IMR-90 (cell line): Measurements from ENCODE around the gene CROCC. TPM values are rescaled to one million over a fixed set of nuclear protein-coding genes. Genes with fewer than 3 reads are reported as not detected.

Experiments
- ATAC-seq: fragments of 200-7000 bp; cut with Tn5 transposase; 2 replicates; pipeline ENCODE4 v1.9.1; 2020; ENCODE audit warnings: low read depth, mild to moderate bottlenecking, moderate library complexity
- BruUV-seq: library from RNA; stranded (reverse); fragments of 400-500 nt; replicated peaks from 2 replicates; lab custom pipeline; 2021; lab: Mats Ljungman, UMichigan
- CTCF ChIA-PET: fragments of 300-600 bp; formaldehyde crosslinking; extraction: SDS; loops from one replicate; lab custom pipeline; 2021; ENCODE audit warnings: antibody characterized with exemption; lab: Yijun Ruan, JAX
- POLR2A ChIA-PET: fragments of 300-600 bp; sonication (Branson Sonifier 250); formaldehyde crosslinking; loops from one replicate; lab custom pipeline; 2022; ENCODE audit warnings: antibody characterized with exemption; ENCODE audit not compliant: unreplicated experiment; lab: Charles Lee
- DNase-seq: peaks from one replicate; pipeline ENCODE4 v3.0.0; 2013
- H2AFZ ChIP-seq: replicated peaks from 2 replicates; pipeline ENCODE3; 2013; ENCODE audit warnings: low read length, mild to moderate bottlenecking; ENCODE audit not compliant: poor library complexity
- H2AK5ac ChIP-seq: 2 replicates; pipeline ENCODE4 v1.6.1; 2013; ENCODE audit warnings: low read depth, low read length, inconsistent platforms
- H2AK9ac ChIP-seq: replicated peaks from 2 replicates; pipeline ENCODE3; 2013; ENCODE audit warnings: mild to moderate bottlenecking, low read depth, low read length, moderate library complexity; ENCODE audit not compliant: poor library complexity
- H2BK120ac ChIP-seq: 2 replicates; pipeline ENCODE4 v1.6.1; 2013; ENCODE audit warnings: low read depth, low read length, inconsistent platforms
- H2BK15ac ChIP-seq: 3 replicates; pipeline ENCODE4 v1.6.1; 2013; ENCODE audit warnings: low read depth, low read length, inconsistent platforms
- H2BK20ac ChIP-seq: 2 replicates; pipeline ENCODE4 v1.6.1; 2013; ENCODE audit warnings: low read depth, mild to moderate bottlenecking, inconsistent platforms, low read length, moderate library complexity
- H2BK5ac ChIP-seq: 2 replicates; pipeline ENCODE4 v1.6.1; 2013; ENCODE audit warnings: mild to moderate bottlenecking, low read depth, low read length, inconsistent platforms; ENCODE audit not compliant: poor library complexity, severe bottlenecking
- H3K14ac ChIP-seq: replicated peaks from 2 replicates; pipeline ENCODE4 v1.6.1; 2013; ENCODE audit warnings: low read depth, low read length, inconsistent platforms
- H3K18ac ChIP-seq: 2 replicates; pipeline ENCODE4 v1.6.1; 2013; ENCODE audit warnings: low read depth, low read length, control low read depth
- H3K23ac ChIP-seq: 2 replicates; pipeline ENCODE4 v1.6.1; 2013; ENCODE audit warnings: low read depth, low read length, inconsistent platforms
- H3K27ac ChIP-seq: 2 replicates; pipeline ENCODE4 v1.5.1; 2013; ENCODE audit warnings: mild to moderate bottlenecking, control low read depth, low read length; ENCODE audit not compliant: insufficient read depth
- H3K27me3 ChIP-seq: 2 replicates; pipeline ENCODE4 v1.6.1; 2013; ENCODE audit warnings: low read length; ENCODE audit not compliant: control insufficient read depth, insufficient read depth
- H3K36me3 ChIP-seq: 2 replicates; pipeline ENCODE4 v1.6.1; 2013; ENCODE audit warnings: low read length, mixed read lengths; ENCODE audit not compliant: control insufficient read depth, insufficient read depth
- H3K4ac ChIP-seq: 2 replicates; pipeline ENCODE4 v1.6.1; 2013; ENCODE audit warnings: low read depth, low read length, inconsistent platforms
- H3K4me1 ChIP-seq: 2 replicates; pipeline ENCODE4 v1.6.1; 2013; ENCODE audit warnings: low read length, mixed read lengths; ENCODE audit not compliant: control insufficient read depth, insufficient read depth
- H3K4me2 ChIP-seq: 2 replicates; pipeline ENCODE4 v1.6.1; 2013; ENCODE audit warnings: low read depth, mild to moderate bottlenecking, control low read depth, low read length, moderate library complexity
- H3K4me3 ChIP-seq: 2 replicates; pipeline ENCODE4 v1.5.1; 2013; ENCODE audit warnings: low read depth, mild to moderate bottlenecking, control low read depth, low read length, moderate library complexity; ENCODE audit not compliant: insufficient read depth
- H3K56ac ChIP-seq: 2 replicates; pipeline ENCODE4 v1.6.1; 2013; ENCODE audit warnings: low read length, inconsistent platforms; ENCODE audit not compliant: insufficient read depth; ENCODE audit errors: extremely low read depth
- H3K79me1 ChIP-seq, 2 experiments: 2 replicates each; pipeline ENCODE4 v1.6.1; 2013; ENCODE audit warnings: low read length in 2 of 2, inconsistent platforms in 1 of 2, low read depth in 1 of 2
- H3K9ac ChIP-seq: 2 replicates; pipeline ENCODE4 v1.6.1; 2013; ENCODE audit warnings: low read depth, low read length, control low read depth
- H3K9me1 ChIP-seq: 2 replicates; pipeline ENCODE4 v1.6.1; 2013; ENCODE audit warnings: low read length, inconsistent platforms; ENCODE audit not compliant: insufficient read depth
- H3K9me3 ChIP-seq: 2 replicates; pipeline ENCODE4 v1.6.1; 2013; ENCODE audit warnings: low read length; ENCODE audit not compliant: control insufficient read depth, insufficient read depth
- H4K20me1 ChIP-seq: 2 replicates; pipeline ENCODE4 v1.6.1; 2013; ENCODE audit warnings: low read length, inconsistent platforms; ENCODE audit not compliant: insufficient read depth
- H4K5ac ChIP-seq: 2 replicates; pipeline ENCODE4 v1.6.1; 2013; ENCODE audit warnings: mild to moderate bottlenecking, low read depth, low read length, control low read depth
- H4K8ac ChIP-seq, 2 experiments: 2 replicates each; pipeline ENCODE4 v1.6.1; 2013; ENCODE audit warnings: low read depth in 2 of 2, low read length in 2 of 2, control low read depth in 1 of 2, inconsistent platforms in 1 of 2
- H4K91ac ChIP-seq: 2 replicates; pipeline ENCODE4 v1.6.1; 2013; ENCODE audit warnings: low read depth, low read length, inconsistent platforms; ENCODE audit not compliant: insufficient read depth
- CEBPB ChIP-seq: IDR thresholded peaks from 2 replicates; pipeline ENCODE4 v1.6.1; 2012; ENCODE audit warnings: low read depth, low read length, improper control_type of control experiment
- CHD1 ChIP-seq: IDR thresholded peaks from 2 replicates; pipeline ENCODE4 v1.6.1; 2012; ENCODE audit warnings: low read depth, low read length, improper control_type of control experiment
- FOS ChIP-seq: fragments of 150-350 bp; IDR thresholded peaks from 2 replicates; pipeline ENCODE4 v1.6.1; 2016; ENCODE audit warnings: low read depth, low read length
- MAFK ChIP-seq: IDR thresholded peaks from 2 replicates; pipeline ENCODE4 v1.6.1; 2012; ENCODE audit warnings: low read depth, low read length, improper control_type of control experiment
- MAZ ChIP-seq: IDR thresholded peaks from 2 replicates; pipeline ENCODE4 v1.6.1; 2012; ENCODE audit warnings: low read depth, mild to moderate bottlenecking, low read length, improper control_type of control experiment, moderate library complexity, borderline replicate concordance
- MXI1 ChIP-seq: IDR thresholded peaks from 2 replicates; pipeline ENCODE4 v1.6.1; 2012; ENCODE audit warnings: low read depth, mild to moderate bottlenecking, low read length, moderate library complexity, borderline replicate concordance
- NFE2L2 ChIP-seq: fragments of 150-350 bp; IDR thresholded peaks from 2 replicates; pipeline ENCODE4 v1.6.1; 2016; ENCODE audit warnings: low read depth, mild to moderate bottlenecking, low read length
- POLR2A ChIP-seq: IDR thresholded peaks from 2 replicates; pipeline ENCODE4 v1.6.1; 2012; ENCODE audit warnings: mild to moderate bottlenecking, low read depth, low read length
- RAD21 ChIP-seq: IDR thresholded peaks from 2 replicates; pipeline ENCODE4 v1.6.1; 2012; ENCODE audit warnings: low read length, improper control_type of control experiment
- RCOR1 ChIP-seq: IDR thresholded peaks from 2 replicates; pipeline ENCODE4 v1.6.1; 2012; ENCODE audit warnings: mild to moderate bottlenecking, low read length, improper control_type of control experiment; ENCODE audit not compliant: insufficient replicate concordance
- RFX5 ChIP-seq: IDR thresholded peaks from 2 replicates; pipeline ENCODE4 v1.8.0; 2012; ENCODE audit warnings: low read depth, mild to moderate bottlenecking, low read length, moderate library complexity
- SMC3 ChIP-seq: fragments of 150-350 bp; IDR thresholded peaks from 2 replicates; pipeline ENCODE4 v1.6.1; 2016; ENCODE audit warnings: low read depth, mild to moderate bottlenecking, antibody characterized with exemption, low read length, moderate library complexity
- USF2 ChIP-seq: fragments of 150-350 bp; IDR thresholded peaks from 2 replicates; pipeline ENCODE4 v1.6.1; 2017; ENCODE audit warnings: mild to moderate bottlenecking, antibody characterized with exemption, low read length, low read depth
- WGBS, 2 experiments: methylation state at CpG; one replicate each; pipeline versions ENCODE4 v1.1.5 to v1.1.7; 2013; ENCODE audit warnings: missing lambda C conversion rate in 2 of 2; ENCODE audit not compliant: insufficient read length in 1 of 2; ENCODE audit errors: extremely low coverage in 2 of 2; 5-methylcytosine and 5-hydroxymethylcytosine counted together
- dilution Hi-C: fragments of 300-500 bp; cut with HindIII; formaldehyde crosslinking; loops from one replicate; pipeline ENCODE4 v1.14.3; 2018; ENCODE audit warnings: low sequenced_read_pairs; ENCODE audit not compliant: unreplicated experiment
- in situ Hi-C: fragments of 300-500 bp; cut with MboI; formaldehyde crosslinking; loops from 3 replicates; pipeline ENCODE4 v1.14.3; 2019; ENCODE audit warnings: low sequenced_read_pairs, inconsistent platforms, mixed read lengths
- intact Hi-C: fragments of 100-400 bp; cut with micrococcal nuclease; formaldehyde crosslinking; loops from 2 replicates; pipeline ENCODE4 v1.10.0; 2022
- polyA plus RNA-seq, 3 experiments: library from polyadenylated mRNA; depleted of rRNA; stranded (reverse); fragments of >200 nt; gene quantifications; 2 replicates each; pipeline ENCODE4 v1.2.3, GENCODE V29; 2012; ENCODE audit warnings: low replicate concordance in 1 of 3
- total RNA-seq: library from RNA; depleted of rRNA; stranded (reverse); fragments of >200 nt; gene quantifications from 2 replicates; pipeline ENCODE4 v1.2.3, GENCODE V29; 2012
- TF ChIP-seq, protein P1 (sequence below): fragments of 150-350 bp; IDR thresholded peaks from 2 replicates; pipeline ENCODE4 v1.6.1; 2016; ENCODE audit warnings: low read depth, mild to moderate bottlenecking, low read length, moderate library complexity, borderline replicate concordance
- TF ChIP-seq, protein P2 (sequence below): conservative IDR thresholded peaks from 2 replicates; pipeline ENCODE4 v1.5.1; 2012; ENCODE audit warnings: mild to moderate bottlenecking, low read depth, low read length, improper control_type of control experiment

CROCC gene
- total and polyA plus RNA-seq, 2 of the 4 experiments (the other 2 are of a cell fraction) = 7.5 to 13.7 TPM

DNA sequence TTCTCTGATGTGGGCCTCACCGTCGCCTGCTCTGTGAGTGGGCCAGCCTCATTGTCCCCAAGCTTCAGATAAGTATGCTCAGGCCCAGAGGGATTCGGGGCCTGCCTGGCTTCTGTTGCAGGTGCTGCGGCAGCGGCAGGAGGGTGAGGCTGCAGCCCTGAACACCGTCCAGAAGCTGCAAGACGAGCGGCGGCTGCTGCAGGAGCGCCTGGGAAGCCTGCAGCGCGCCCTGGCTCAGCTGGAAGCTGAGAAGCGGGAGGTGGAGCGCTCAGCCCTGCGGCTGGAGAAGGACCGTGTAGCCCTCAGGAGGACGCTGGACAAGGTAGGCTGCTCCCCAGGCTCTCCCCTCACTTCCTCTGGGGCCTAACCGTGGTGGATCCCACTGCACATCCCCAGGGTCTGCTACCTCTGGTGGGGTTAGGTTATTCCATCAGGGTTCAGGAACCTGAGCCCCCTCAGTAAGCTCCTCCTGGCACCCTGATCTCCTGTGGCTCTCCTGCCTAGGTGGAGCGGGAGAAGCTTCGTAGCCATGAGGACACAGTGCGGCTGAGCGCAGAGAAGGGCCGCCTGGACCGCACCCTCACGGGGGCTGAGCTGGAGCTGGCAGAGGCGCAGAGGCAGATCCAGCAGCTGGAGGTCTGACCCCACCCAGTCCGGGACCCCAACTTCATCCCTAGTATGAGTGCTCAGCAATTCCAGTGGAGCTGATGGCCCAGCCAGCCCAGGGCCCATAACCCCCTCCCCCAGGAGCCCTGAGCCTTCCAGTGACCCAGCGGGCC lies 48.6 kb downstream of the CROCC start:
- Histone ChIP-seq H4K5ac (no peak overlapping the region), H3K23ac (no peak overlapping the region), H3K36me3 (peaks cover 14% of the 10 kb centered on the region; the same call in 1 of the 2 replicates), H3K9ac (no peak overlapping the region), H3K4ac (no peak overlapping the region), H3K9me3 (no peaks in the 10 kb centered on the region), H2BK15ac (no peak overlapping the region), H4K8ac (no peak overlapping the region), H3K4me1 (peaks cover 7% of the 10 kb centered on the region), H4K91ac (no peak overlapping the region), H3K79me1 (no peaks in the 10 kb centered on the region), H2AK9ac (no peak overlapping the region), H3K56ac (no peak overlapping the region), H3K27ac (no peak overlapping the region), H2BK5ac (no peak overlapping the region), H3K27me3 (no peaks in the 10 kb centered on the region; the same call in 1 of the 2 replicates), H3K18ac (no peak overlapping the region), H3K4me3 (no peak overlapping the region), H3K9me1 (no peaks in the 10 kb centered on the region), H2AFZ (no peak overlapping the region), H3K4me2 (no peak overlapping the region), H3K14ac (no peak overlapping the region), H2AK5ac (no peak overlapping the region), H2BK20ac (no peak overlapping the region), H2BK120ac (no peak overlapping the region), H4K20me1 (peaks cover 8% of the 10 kb centered on the region)
- ChIA-PET CTCF (no interaction called here), POLR2A (no interaction called here)
- in situ Hi-C loops (no loop called here), dilution Hi-C loops (no loop called here), intact Hi-C loops (no loop called here)
- ATAC-seq (no peak), DNase-seq (no peak)
- 98% methylated on average over 6 of the region's 28 CpGs; no CpG with 5 or more reads in 1 of the 2 experiments for WGBS, 2 experiments
- BruUV-seq = no TSS peak
- TF ChIP-seq, protein P1, sequence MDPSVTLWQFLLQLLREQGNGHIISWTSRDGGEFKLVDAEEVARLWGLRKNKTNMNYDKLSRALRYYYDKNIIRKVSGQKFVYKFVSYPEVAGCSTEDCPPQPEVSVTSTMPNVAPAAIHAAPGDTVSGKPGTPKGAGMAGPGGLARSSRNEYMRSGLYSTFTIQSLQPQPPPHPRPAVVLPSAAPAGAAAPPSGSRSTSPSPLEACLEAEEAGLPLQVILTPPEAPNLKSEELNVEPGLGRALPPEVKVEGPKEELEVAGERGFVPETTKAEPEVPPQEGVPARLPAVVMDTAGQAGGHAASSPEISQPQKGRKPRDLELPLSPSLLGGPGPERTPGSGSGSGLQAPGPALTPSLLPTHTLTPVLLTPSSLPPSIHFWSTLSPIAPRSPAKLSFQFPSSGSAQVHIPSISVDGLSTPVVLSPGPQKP = no peak
- TF ChIP-seq USF2 = no peak
- TF ChIP-seq FOS = no peak
- no peak for TF ChIP-seq CEBPB
- TF ChIP-seq MAFK = no peak
- no peak for TF ChIP-seq MXI1
- no peak for TF ChIP-seq MAZ
- no peak for TF ChIP-seq RAD21
- TF ChIP-seq POLR2A = no peak
- TF ChIP-seq RCOR1 = no peak
- TF ChIP-seq, protein P2, sequence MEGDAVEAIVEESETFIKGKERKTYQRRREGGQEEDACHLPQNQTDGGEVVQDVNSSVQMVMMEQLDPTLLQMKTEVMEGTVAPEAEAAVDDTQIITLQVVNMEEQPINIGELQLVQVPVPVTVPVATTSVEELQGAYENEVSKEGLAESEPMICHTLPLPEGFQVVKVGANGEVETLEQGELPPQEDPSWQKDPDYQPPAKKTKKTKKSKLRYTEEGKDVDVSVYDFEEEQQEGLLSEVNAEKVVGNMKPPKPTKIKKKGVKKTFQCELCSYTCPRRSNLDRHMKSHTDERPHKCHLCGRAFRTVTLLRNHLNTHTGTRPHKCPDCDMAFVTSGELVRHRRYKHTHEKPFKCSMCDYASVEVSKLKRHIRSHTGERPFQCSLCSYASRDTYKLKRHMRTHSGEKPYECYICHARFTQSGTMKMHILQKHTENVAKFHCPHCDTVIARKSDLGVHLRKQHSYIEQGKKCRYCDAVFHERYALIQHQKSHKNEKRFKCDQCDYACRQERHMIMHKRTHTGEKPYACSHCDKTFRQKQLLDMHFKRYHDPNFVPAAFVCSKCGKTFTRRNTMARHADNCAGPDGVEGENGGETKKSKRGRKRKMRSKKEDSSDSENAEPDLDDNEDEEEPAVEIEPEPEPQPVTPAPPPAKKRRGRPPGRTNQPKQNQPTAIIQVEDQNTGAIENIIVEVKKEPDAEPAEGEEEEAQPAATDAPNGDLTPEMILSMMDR = no peak
- no peak for TF ChIP-seq NFE2L2
- no peak for TF ChIP-seq SMC3
- no peak for TF ChIP-seq CHD1
- TF ChIP-seq RFX5 = no peak
